SKM-1 (cell line): ENCODE measurements around the gene LDB3.

Experiments
- DNase-seq: peaks from one replicate; lab custom pipeline; 2025; ENCODE audit not compliant: unreplicated experiment; lab: John Stamatoyannopoulos, UW

The LDB3 gene

DNA sequence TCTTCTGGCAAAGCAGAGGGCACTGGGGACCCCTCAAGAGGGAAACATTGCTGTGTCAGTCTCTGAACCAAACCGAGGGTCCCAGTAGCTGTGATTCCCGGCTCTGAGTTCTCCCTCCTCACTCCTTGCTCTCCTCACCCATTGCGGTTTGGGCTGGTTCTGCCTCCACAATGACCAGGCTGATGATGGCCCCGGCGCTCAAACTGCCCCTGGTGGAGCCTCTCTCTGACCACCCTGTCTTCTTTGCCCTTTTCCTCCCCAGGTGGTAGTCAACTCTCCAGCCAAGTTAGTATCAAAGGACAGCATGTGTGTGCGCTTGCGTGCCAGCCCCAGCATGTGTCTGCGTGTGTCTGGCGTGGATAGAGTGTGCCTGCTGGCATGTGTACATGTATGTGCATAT lies 17.1 kb downstream of the LDB3 start:
- no peak for DNase-seq

DNA sequence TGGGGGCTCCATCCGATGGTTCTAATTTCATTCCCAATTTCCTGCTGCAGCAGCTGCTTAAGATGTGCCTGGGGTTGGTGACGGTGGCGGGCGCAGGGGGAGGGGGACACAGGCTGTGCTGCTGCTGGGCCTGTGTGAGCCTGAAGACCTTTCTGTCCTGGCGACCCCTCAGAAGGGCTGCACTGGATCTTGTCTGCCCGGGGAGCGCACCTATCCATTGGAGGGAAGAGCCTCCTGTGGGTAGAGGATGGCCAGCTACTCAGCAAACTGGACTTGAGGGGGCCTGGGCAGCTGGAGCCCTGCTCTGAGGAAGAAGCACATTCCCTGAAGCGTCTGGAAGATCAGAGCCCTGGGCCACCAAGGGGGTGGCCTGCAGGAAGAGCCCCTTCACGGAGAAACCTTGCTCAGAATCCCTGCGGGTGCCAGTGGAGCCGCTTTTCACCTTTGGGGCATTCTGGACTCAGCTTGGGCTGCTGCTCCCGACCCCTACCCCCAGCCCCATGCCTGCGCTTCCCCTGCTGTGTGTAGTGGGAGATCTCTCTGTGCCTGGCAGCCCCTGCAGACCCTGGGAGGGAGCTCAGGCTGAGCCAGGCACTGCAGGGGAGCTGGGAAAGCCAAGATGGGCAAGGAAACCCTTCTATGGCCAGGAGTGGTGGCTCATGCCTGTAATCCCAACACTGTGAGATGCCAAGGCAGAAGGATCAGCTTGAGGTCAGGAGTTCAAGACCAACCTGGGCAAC lies 17.8 kb downstream of the LDB3 start:
- no peak for DNase-seq

DNA sequence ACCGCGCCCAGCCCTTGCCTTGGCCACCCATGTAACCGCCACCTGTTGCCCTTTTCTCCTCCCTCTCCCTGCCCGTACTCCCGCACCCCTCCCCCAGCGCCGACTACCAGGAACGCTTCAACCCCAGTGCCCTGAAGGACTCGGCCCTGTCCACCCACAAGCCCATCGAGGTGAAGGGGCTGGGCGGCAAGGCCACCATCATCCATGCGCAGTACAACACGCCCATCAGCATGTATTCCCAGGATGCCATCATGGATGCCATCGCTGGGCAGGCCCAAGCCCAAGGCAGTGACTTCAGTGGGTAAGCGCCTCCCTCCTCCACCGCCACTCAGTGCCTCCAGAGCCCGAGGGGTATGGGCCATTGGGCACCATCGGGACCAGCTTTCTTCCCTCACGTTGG lies 18.7 kb downstream of the LDB3 start:
- DNase-seq: no peak

DNA sequence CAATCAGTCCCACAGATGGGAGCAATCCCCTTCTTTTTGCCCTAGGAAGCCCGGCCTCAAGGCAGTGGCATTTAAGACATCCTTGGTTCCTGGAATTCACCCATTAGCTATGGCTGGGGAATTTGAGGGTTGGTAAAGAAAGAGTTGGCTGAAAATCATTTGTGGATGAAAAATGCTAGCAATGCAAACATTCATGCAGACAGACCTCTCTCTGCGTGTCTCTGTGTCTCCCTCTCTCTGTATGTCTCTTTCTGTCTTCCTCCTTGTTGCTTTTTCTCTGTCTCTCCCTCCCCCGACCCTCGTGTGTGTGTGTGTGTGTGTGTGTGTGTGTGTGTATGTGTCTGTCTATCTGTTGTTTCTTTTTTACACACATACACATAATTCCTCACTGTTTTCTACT lies 19.4 kb downstream of the LDB3 start:
- no peak for DNase-seq

DNA sequence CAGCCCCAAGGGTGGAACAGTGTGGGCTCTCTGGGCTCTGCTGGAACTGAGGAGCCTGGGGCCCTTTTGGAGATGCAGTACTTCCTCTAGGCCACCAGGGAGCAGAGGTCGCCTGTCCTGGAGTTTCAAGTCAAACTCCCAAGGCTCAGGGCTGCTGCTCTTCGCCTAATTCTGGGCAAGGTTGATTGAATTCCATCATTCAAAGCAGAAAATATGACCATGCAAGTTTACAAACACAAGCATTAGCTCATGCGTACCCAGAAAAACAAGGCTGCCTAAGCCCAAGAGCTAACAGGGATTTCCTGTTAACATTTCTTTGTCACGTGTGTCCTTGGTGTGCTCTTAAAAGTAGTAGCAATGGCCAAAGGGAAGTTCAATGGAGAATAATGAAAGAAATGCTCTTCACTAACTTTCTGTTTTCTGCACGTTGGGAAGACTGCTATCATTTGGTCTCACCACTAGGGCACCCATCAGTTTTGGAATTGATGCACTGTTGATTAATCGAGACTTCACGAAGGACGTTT lies 20.1 kb downstream of the LDB3 start:
- DNase-seq: peak; percentile 72

DNA sequence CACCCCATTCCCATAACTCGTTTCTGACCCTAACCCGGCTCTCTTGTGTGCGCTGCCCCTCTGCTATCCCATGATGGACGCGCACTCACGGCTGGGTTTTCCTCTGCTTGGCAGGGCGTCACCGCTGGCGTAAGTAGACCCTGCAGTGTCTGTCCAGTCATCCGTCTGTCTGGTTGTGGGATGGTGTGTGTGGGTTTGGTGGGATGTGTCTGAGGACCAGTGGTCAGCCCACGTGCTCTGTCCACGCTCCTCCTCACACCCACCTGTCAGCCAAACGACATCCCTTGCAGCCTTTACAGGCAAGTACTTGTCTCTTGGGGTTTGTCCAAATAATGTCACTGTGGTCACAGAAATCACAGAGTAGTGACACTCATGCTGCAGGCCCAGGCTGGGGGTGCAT lies 20.8 kb downstream of the LDB3 start:
- no peak for DNase-seq

DNA sequence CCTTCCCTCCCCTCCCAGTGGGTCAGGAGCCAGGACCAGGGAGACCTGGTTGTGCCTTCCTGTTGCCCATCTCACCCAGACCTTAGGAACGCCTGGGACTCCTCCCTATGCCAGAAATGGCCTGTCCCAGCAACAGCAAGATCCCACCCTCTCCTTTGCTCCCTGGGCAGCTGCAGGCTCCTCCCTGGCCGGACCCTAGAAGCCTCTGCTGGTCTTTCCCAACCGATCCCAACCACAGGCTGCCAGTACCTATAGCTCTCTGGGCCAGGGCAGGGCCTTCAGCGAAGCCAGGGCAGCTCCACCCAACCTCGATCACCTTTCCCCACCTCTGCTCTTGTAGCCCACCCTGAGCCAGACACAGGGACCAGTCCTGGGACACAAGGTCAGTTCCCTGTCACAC lies 21.9 kb downstream of the LDB3 start:
- no peak for DNase-seq

DNA sequence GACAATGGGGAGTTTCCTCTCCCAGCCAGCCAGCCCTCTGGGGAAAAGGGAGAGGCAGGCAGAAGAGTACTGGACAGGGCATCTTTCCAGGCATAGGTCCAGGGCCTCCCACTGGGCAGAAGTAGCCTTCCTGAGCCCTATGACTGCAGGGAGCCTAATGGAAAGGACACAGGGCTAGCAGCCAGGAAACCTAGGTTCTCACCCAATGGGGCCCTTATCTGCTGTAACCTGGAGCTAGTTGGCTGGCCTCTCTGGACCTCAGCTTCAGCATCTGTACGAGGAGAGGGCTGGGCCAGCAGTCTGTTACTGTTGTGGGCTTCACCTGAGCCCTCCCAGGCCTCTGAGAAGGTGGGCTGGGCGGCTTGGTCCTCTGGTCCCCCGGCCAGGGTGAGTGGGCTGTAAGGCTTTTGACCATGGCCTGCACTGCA lies 22.4 kb downstream of the LDB3 start:
- no peak for DNase-seq

DNA sequence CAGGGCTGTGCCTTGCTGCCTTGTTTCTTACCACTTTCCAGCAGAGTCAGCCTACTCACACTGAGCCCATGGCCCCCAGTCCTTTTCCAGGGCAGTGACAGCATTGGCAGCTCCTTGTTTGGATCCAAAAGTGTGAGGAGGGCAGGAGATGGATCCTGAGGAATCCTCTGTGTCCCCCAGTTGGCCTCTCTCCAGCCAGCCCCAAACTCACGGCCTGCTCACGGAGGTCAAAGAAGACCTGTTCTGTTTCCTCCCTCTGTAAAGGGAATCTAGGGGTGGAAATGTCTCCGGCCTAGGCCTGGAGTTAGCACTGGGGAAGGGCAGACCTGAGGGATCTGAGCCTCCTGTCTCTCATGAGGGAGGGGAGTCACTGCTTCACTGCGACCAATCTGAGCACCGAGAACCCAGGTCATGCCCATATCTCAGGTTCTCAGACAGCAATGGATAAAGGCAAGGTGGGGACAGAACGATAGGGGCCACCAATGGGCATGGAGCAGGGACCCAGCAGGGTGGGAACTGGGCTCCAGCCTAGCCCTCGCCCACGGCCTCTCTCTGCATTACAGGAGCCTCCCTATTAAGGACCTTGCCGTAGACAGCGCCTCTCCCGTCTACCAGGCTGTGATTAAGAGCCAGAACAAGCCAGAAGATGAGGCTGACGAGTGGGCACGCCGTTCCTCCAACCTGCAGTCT lies 23.2 kb downstream of the LDB3 start:
- no peak for DNase-seq

DNA sequence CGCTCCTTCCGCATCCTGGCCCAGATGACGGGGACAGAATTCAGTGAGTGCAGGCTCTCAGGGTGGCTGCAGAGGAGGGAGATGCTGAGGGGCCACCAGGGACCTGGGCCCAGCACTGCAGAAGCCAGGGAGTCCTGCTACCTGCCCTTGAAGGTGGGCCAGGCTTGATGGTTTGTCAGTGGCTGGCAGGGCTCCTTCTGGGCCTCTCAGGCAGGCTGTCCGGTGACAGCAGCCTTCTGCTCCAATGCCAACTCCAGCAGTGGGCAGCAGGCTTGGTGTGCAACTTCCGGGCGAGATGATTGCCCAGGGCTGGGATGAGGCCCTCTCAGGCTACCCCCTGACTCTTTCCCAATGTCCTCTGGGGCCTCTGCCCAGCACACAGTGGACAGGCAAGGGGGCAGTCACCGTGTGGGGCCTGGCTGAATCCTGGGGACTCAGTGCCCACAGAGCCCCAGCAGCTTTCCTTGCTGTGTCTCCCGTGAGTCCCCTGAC lies 23.8 kb downstream of the LDB3 start:
- DNase-seq: no peak

DNA sequence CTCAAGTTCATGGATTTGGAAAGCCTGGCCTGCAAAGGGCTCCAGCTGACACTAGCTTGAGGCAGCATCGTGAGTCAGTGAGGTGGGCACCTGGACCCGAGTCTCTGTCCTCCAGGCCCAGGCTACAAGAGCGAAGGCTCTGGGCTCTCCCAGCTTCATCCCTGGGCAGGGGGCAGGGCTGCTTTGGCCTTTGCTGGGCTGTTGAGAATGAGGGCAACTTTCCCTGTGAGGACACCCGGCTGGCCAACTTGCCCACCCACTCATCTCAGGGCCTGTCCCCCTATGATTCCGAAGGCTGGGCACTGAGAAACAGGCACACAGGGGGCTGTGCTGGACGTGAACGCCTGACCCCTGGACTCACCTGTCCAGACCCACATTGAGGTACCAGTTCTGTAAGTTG lies 24.4 kb downstream of the LDB3 start:
- DNase-seq: no peak

DNA sequence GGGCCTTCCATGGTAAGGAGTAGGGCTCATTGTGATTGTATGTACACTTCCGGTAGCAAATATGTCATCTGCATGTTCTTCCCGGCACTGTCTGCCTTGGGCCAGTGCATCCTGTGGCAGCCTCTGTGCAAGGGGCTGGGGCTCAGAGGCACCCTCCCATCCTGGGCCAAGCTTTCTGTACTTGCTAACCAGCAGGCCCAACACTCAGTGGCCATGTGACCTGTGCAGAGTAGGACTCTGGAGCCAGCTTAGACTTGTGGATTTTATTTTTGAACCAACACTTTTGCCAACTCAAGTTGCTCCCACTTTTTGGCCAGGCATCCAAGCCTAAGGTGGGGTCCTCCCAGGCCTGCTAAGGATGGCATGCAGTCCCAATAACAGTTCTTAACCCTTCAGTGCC lies 25.0 kb downstream of the LDB3 start:
- DNase-seq: no peak

DNA sequence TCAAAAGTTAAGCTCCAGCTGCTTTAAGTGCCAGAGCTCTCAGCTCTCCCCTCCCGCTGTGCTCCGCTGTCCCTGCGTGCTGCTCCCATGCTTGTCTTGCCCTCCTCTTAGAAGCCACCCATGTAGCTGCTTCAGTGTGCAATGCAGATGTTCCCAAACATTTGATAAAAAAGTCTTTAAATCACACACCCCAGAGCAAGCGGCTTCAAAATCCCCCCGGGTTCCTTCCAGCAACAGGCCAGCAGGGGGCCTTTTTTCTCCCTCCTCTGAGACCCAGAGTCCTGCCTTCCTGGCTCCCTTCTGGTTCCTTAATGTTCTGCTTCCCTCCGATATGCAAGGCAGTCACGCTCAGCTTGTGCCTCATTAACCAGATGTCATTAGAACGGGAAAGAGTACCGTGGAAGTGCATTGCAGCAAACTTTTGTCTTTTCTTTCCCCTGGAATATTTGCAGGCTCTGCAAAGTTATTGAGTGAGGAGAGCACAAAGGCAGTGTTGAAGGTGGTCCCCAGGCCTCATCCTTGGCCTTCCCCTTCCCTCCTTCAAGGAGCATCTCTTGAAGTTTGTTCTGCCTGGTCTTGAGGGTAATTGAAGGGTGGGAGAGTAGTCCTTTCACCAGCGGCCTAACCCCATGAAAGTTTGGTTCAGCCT lies 25.5 kb downstream of the LDB3 start:
- peak; percentile 44 for DNase-seq

DNA sequence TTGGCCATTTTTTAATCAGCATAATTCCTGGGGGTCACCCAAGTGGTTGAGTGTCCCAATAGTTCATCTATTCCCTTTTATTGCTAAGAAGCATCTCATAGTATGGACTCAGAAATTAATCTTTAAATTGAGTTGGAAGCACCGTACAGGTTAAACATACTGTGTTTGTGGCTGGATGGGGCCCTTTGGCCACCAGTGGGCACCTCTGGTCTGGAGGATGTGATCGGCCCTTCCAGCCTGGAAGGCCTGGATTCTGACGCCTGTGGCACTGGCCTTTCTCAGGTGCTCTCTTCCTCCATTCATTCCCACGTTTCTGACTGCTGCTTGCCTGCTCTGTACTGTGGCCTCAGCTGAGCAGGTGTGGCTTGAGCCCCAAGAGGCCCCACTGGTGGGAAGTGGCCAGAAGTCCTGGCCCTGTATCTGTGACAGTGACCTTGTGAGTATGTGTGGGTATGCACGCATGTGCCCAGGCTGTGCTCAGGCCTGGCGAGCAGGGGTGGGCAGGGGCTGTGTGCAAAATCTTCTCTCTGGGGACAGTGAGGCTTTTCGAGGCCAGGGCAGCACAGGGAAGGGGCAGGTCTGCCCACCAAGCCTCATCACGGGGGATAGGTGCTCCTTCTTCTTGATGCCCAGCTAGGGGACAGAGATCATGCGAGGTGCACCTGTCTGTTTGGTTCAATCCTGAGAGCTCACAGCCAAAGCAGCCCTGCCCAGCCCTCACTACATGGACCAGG lies 30.1 kb downstream of the LDB3 start:
- no peak for DNase-seq

DNA sequence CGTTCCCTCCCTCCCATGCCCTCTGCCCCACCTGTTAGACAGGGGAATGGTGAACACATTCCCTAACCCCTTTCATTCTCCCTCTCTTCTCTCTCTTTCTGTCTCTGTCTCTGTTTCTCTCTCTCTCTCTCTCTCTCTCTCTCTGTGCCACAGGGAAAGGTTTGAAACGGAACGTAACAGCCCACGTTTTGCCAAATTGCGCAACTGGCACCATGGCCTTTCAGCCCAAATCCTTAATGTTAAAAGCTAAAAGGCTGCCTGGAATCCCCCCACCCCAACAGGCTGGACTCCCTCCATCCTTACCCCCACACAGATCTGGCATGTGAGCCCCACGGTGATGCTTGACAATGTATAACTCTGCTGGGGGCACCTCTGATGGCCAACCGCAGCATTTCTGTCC lies 30.8 kb downstream of the LDB3 start:
- no peak for DNase-seq

DNA sequence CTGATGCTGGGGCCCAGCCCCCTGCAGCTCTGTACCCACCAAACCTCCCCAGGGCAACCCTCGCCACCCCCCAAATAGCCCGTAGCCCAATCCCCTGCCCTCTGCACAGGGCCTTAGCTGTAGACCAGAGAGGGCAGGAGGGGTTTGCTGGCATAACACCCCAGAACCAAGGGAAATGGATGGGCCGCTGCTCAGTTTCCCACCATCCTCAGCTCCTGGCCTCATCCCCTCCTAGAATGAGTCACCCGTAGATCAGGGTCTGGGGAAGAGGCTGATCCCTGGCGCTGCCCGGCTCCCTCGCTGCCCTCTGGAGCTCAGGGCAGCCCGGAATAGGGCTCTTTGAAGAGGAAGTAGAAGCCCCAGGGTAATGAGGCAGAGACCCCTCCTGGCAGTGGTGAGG lies 31.2 kb downstream of the LDB3 start:
- DNase-seq: no peak

DNA sequence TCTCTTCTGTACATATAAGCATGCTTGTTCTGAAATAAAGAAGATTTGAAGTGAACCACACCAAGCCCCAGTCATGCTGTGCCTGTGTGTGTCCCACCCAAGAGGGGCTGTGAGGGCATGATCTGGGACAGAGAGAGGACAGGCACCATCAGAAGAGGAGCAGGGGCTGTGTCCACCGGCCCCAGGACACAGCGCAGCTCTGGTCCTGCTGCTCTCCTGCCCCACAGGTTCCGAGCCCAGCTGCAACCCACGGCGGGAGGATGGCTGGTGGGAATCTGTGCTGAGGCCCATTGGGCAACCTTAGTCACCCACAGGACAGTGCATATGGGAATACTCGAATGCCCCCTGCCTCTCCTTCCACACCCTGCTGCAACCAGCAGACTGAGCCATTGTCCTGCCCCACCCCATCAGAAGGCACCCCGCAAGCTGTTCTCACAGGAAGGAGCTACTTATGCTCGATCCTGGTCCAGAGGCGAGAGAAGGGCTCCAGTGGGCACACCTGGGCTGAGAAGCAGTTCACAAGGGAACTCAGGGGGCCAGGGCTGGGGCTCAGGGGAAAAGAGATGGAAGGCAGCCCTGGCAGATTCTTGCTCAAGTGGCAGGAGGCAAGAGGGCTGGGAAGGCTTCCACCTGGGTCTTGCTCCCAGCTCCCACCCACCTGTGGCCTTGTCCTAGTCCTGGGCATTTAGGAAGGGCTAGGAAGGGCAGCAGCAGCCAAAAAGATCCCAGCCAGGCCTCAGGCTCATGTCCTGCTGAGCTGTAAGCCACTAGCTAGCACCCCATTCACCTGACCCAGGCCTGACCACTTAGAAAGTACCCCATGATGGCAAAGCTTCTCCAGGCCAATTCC lies 31.9 kb downstream of the LDB3 start:
- DNase-seq: no peak

DNA sequence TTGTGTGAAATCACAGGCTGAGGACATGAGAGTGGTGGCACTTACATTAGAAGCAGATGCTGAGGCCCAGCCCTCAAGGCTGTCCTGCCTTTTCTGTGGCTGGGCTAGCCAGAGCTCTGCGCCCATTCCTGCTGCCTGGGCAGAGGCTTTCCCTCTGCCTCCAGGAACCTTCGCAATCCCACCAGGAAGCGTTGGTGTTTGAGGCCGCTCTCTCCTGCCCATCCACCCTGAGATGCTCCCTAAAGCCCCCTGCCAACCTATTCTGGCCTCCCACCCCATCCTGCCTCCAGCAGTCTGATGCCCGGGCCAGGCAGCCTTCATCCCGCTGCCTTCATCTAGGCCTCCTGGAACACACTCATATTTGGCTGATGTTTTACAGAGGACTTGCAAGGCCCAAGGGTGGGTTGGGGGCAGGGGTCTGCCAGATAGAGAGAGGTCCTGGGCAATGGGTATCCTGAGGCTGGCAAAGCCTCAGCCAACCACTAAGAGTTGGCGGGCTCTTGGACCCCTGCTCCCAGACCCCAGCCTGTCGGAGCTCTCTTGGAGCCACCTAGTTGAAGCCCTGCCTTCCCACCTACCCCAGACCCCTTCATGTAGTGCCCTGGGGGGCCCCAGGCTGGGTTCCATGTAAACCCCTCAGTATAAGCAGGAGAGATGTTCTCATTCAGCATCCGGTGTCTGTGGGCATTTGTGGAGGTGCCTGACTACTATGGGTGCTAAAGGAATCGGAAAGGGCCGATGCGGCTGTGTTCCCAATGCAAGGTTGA lies 32.7 kb downstream of the LDB3 start:
- DNase-seq: no peak

DNA sequence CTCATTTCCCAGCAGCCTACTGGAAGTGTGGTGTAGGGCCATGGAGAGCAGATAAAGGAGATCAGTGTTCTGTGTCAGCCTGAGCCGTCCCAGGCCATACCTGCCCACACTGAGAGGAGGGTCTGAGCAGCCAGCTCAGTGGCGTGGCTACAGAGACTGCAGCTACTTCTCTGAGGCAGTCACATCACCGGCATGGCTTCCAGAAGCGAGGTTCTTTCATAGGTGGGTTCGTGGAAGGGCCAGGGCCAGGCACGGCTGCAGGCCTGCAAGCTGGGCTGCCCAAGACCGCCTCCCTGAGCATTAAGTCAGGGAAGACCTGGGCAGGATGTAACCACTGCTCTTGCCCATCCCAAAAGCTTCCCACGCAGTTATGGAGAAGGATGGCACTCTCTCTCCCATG lies 34.9 kb downstream of the LDB3 start:
- DNase-seq: no peak

DNA sequence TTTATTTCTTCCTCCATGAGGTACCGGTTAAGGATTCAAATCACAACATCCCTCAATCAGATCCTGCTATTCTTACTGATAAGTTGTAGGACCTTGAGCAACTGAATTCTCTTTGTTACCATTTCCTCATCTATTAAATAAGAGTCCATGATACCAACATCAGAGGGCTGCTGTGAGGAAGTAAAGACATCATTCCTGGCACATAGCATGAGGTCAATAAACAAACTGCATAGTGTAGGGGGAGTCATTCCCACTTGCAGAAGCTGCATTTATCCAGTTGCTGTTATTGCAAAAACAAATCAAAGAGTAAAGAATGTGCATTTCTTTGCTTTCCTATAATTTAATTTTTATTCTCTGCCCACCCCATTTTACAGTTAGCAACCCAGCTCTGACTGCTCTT lies 36.8 kb downstream of the LDB3 start:
- DNase-seq: no peak
